SIG-M5 treated with dmso at 0.1 percent for 504 hours (cell line): ENCODE measurements around the gene ESR1.
"Not testable (repeated sequence)": the region's sequence is repeated elsewhere in the genome, so short reads cannot be mapped to it uniquely, and the experiment has no call there.

Experiments used
- DNase-seq: peaks from one replicate; lab custom pipeline; 2025; ENCODE audit not compliant: unreplicated experiment; lab: John Stamatoyannopoulos, UW

The ESR1 gene

DNA sequence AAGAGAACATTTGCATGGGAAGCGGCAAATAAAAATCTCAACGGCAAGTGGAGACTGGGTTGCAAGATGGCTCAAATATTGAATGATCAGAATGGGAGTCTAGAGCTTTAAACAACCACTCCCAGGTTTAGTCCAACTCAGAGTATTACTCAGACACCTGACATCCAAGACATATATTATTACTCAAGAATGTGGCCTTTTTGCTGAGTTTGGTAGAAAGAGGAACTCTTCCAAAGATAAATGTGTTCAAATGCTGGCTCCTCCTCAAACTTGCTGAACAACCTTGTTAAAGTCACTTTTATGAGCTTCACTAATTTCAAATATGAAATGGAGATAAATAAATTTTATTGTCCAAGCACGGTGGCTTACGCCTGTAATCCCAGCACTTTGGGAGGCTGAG, 77.8 kb downstream of the ESR1 start:
- DNase-seq: no peak

GRCh38 chr6:151891524-151891923, 84.0 kb downstream of the ESR1 start:
- DNase-seq: no peak

DNA sequence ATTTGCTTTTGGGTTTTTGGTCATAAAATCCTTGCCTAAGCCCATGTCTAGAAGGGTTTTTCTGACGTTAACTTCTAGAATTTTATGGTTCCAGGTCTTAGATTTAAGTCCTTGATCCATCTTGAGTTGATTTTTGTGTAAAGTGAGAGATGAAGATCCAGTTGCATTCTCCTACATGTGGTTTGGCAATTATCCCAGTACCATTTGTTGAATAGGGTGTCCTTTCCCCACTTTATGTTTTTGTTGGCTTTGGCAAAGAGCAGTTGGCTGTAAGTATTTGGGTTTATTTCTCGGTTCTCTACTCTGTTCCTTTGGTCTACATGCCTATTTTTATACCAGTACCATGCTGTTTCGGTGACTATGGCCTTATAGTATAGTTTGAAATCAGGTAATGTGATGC, 86.9 kb downstream of the ESR1 start:
- not testable (repeated sequence) for DNase-seq

GRCh38 chr6:151899221-151899620, 91.7 kb downstream of the ESR1 start:
- DNase-seq: not testable (repeated sequence)

DNA sequence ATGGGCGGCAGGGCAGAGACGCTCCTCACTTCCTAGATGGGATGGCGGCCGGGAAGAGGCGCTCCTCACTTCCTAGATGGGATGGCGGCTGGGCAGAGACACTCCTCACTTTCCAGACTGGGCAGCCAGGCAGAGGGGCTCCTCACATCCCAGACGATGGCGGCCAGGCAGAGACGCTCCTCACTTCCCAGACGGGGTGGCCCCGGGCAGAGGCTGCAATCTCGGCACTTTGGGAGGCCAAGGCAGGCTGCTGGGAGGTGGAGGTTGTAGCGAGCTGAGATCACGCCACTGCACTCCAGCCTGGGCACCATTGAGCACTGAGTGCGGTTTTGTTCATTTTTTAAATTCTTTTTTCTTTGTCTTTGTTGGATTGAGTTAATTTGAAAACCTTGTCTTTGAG, 92.3 kb downstream of the ESR1 start:
- DNase-seq: not testable (repeated sequence)

- no peak for DNase-seq
Observed at GRCh38 chr6:151900256-151900655, 92.8 kb downstream of the ESR1 start.

DNA sequence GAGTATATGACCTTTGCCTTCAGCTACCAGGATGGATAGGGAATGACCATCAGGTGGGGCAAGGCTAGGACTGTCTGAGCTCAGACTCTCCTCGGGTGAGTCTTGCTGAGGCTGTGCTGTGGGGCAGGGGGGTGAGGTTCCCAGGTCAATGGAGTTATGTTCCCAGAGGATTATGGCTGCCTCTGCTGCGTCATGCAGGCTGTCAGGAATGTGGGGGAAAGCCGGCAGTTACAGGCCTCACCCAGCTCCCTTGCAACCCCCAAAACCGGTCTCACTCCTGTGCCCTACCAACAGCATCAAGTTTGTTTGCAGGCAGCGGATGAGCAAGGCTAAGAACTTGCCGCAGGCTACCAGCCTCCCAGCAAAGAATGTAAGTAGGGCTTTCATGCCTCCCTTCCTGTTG, 93.5 kb downstream of the ESR1 start:
- peak; percentile 74 for DNase-seq

DNA sequence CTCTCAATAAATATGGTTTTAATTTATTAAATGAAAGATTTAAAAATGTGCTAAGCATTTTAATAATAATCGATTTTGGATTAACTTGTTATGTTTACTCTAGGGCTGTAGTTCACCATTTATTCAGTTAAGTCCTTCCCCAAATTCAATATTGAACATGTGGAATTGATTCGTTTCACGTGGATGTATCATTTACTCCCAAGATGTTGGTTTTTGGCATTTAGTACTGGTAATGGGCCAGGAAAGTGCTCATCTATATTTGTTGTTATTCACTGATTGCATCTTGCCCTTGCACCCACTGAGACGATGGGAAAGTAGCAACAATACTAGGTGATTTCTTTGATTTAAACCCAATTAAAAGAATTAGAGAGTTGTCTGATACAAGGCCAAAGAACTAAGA, 97.1 kb downstream of the ESR1 start:
- no peak for DNase-seq

DNA sequence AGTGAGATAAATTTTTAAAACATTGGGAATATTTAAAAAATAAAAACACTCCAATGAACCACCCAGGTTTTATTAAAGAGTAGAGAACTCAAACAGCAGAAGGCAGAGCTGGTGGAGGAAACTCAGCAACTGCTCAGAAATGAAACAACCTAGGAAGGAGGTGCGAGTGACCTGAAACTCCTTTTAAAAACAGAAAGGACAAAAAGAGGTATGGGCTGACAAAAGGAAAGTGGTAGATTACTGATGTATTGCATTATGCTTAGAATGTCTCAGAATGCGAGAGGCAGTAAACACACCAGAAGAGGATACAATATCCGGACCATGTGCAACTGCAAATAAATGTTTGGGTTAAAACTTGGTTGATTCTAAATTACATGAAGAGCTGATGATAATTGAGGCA, 97.6 kb downstream of the ESR1 start:
- DNase-seq: no peak

GRCh38 chr6:151905854-151906253, 98.4 kb downstream of the ESR1 start:
- no peak for DNase-seq

DNA sequence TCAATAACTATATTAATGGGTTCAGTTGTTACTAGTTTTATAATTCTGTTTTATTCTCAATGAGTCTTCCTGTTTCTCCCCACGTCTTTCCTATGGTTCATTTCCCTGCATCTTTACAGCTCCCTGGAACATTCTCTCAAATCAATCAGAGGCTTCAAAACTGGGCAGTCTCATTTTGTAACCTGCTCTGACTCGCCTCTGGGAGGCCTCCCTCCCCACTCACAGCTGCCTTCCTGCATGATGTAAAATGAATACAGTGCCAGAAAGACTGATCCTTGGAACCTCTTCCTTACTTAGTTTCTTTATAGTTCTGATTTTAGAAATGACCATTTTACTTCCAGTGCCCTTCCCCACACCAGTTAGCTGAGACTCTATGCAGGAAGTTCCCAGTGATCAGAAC, 103.9 kb downstream of the ESR1 start:
- no peak for DNase-seq

DNA sequence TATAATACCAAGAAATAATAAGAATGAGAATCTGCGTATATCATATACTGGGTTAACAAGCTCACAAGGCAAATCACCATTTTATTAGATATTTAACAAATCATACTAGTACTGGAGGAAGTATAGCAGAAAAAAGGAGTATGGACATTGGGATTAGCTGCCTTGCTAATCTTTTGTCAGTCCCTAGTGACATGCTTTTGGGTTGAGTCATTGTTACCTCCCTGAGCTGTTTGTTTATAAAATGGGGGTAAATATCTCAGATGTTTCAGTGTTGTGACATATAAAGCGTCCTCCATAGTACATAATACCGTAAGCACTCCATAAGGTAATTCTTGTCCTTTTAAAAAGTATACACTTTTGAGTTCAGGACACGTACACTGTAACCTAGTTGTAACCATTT, 107.0 kb downstream of the ESR1 start:
- no peak for DNase-seq

DNA sequence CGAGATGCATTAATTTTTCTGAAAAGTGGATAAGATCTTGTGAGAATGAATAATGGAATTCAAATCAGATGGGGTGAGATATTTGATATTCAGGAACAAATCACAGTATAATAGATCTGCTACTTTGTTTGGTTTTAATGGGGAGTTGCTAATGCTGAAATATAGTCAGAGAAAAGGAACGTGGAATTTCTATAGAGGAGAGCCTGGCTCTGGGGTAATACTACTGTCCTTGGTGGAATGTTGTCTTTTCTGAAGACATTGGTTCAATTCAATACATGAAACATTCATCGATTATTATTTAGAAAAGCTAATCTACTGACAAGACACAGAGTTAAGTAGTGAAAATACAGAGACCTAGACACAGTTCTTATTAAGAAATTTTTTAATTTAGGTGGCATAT, 108.6 kb downstream of the ESR1 start:
- DNase-seq: no peak

GRCh38 chr6:151916680-151917164, 109.2 kb downstream of the ESR1 start:
- no peak for DNase-seq

DNA sequence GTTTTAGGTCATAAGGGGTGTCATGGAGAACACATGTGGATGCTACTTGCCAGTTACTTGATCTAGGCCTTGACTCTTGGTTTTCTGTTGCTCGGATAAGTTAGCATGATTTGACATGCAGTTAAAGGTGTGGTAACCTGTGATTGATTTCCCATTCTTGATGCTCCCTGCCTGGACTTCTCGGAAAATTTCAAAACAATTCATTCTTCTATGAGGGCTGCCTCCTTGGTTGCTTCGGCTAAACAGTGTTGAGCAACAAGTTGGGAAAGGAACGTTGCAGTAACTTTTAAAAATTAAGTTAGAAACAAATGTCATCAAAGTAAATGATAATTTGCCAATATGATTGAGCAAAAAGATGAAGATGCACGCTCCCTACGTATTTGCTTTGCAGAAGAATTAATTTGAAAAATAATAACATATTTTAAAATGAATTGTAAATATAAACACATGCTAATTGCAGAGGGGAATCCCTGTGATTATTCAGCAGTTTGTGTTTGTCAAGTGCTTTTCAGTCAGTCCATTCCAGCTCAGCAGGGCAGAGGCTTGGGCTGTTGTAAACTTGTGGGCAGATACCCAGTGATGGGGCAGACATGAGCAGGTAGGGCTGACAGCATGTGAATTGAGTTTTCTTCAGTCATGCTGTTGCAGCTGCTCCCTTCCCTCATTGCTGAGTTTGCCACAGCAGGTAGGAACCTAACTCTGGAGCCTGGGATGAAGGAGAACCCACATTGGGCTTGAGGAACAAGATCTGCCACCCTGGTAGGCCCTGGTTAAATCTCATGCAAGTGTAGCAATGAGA, 110.2 kb downstream of the ESR1 start:
- DNase-seq: no peak

GRCh38 chr6:151940307-151940706, 132.8 kb downstream of the ESR1 start:
- DNase-seq: no peak

DNA sequence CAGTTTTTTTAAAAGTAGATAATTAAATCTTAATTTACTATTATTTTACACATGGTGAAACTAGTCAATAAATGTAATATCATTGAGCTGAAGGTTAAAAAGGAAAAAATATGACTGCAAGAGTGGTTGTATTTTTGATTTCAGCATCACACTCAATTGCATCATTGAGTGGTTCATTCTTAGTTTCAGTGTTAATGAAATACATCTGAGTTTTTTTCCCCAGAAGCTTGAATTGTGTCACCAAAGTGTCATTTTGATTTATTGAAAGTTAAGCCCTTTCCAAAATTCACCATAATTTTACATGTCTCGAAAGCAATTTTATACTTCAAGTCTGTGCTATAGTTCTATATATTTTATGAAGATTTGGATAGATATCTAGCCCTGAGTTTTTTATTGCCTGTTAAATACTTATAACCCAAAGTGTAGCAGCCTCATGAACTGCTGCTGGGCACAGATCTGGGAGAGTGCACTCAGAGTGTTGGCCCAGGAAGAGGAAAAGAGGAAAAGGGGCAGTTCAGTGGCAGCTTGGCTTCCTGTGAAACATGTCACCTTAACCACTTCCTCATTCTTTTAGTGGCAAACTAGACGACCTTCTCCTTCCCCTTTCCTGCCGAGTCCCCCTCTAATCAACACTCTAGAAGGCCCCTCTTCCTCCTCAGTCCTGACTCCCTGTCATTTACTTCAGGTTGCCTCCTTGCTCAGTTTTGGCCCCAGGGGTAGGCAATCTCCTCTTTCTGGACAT, 140.7 kb downstream of the ESR1 start:
- no peak for DNase-seq

DNA sequence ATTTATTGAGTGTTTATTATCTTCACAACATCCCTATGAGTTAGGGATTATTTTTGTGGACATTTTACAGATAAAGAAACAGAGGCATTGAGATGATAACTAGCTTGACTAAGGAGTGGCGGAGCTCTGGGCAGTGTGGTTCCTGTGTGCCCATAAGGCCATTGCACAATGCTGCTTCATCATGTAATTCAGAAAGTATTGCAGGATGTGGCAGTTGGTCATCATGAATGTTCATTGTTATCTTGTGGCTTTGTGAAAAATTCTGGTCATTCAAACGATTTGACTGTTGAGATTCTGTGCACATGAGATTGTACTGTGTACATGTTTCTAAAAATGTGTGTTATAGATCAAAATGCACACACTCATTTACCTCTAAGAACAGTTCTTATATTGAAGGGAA, 150.8 kb downstream of the ESR1 start:
- DNase-seq: no peak

GRCh38 chr6:151959086-151959485, 151.6 kb downstream of the ESR1 start:
- DNase-seq: no peak

DNA sequence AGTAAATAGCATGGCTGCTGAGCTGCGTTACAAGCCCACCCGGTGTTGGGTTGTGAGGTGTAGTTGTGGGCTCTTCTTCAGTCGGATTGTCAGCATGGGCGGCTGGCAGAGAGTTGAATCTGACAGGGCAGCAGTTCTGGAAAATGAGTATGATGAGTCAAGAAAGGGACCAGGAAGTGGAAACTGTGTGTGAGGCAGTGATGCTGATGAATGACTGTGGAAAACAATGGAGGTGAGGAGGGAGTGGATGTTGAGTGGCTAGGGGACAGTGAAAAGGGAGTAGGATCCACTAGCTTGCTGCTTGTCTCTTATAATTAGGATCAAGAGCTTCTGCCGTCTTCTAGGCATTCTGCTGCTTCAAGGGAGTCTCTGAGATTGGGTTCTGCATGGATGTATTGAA, 154.3 kb downstream of the ESR1 start:
- DNase-seq: no peak

GRCh38 chr6:151962246-151962846, 154.9 kb downstream of the ESR1 start:
- DNase-seq: no peak

GRCh38 chr6:151963001-151963400, 155.5 kb downstream of the ESR1 start:
- DNase-seq: no peak
